ENCODE data around the gene PIN1.

DNA sequence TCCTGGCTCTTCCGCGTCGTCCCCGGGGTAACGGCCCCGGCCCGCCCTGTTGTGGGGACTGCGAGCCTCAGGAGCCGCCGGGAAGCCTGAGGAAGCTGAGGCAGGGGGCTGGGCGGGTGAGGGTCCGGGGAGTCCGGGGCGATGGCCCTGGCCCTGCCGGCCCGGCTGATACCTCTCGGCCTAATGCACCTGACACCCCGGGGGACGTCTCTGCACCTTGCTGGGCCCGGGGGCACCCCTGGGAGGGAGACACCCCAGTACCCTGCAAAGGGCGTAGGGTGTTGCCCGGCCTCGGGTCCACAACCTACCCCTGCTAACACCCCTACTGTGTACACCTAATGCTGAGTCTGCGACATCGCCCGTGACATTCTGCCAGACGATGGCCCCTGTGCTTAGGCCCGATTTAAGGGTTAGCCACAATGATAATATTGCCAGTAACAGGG is 410 bp downstream of the PIN1 start:
- TF ChIP-seq EZH2phosphoT487 (IDR thresholded peaks at IDR 0.05; ENCODE audit: insufficient read depth, low read depth), result no peak
- TF ChIP-seq EZH2 (IDR thresholded peaks at IDR 0.05; ENCODE audit: insufficient read depth, poor library complexity, severe bottlenecking), result no peak
